GM12892 (cell line): ENCODE measurements around the gene ATG2B.

Experiments
- DNase-seq: peaks from one replicate; pipeline ENCODE4 v3.0.0; 2011; ENCODE audit not compliant: insufficient read length
- FAIRE-seq: peaks from 2 replicates; lab custom pipeline; 2011; peaks lifted over from hg19 to GRCh38; lab: Jason Lieb, UNC
- POLR2A ChIP-seq: IDR thresholded peaks from 2 replicates; pipeline ENCODE4 v1.6.1; 2011; ENCODE audit warnings: low read depth, low read length, control low read depth
- POLR2AphosphoS5 ChIP-seq: IDR thresholded peaks from 2 replicates; pipeline ENCODE4 v1.6.1; 2011; ENCODE audit warnings: low read depth, low read length, control low read depth
- TAF1 ChIP-seq: IDR thresholded peaks from 2 replicates; pipeline ENCODE4 v1.6.1; 2011; ENCODE audit warnings: low read depth, mild to moderate bottlenecking, control low read depth, low read length, borderline replicate concordance

Gene ATG2B

GRCh38 chr14:96394047-96394815 is 31.1 kb upstream of the ATG2B start:
- DNase-seq (no peak), FAIRE-seq (no peak)
- TF ChIP-seq POLR2A (no peak), TAF1 (no peak), POLR2AphosphoS5 (no peak)

GRCh38 chr14:96393071-96393691 is 30.0 kb upstream of the ATG2B start:
- DNase-seq (no peak), FAIRE-seq (no peak)
- TF ChIP-seq POLR2AphosphoS5 (no peak), POLR2A (no peak), TAF1 (no peak)

- TF ChIP-seq POLR2AphosphoS5 = peak; percentile 71
- TF ChIP-seq TAF1 = 0 out of 2 replicates have a peak, but pooled peaks have one; percentile 35
- TF ChIP-seq POLR2A = peak; percentile 78; the same call in 1 of the 2 replicates
- DNase-seq (peak; percentile 81), FAIRE-seq (peak; percentile 99)
Measured at GRCh38 chr14:96391293-96392118, 28.4 kb upstream of the ATG2B start.

GRCh38 chr14:96390965-96391292 is 27.8 kb upstream of the ATG2B start:
- no peak for FAIRE-seq
- DNase-seq = no peak
- no peak for TF ChIP-seq TAF1
- TF ChIP-seq POLR2A = no peak
- TF ChIP-seq POLR2AphosphoS5 = no peak

- TF ChIP-seq POLR2AphosphoS5 (no peak), TAF1 (no peak), POLR2A (no peak)
- no peak for FAIRE-seq
- DNase-seq = no peak
Measured at GRCh38 chr14:96385385-96385784, 22.2 kb upstream of the ATG2B start.

GRCh38 chr14:96384740-96385139 is 21.6 kb upstream of the ATG2B start:
- no peak for FAIRE-seq
- DNase-seq = no peak
- TF ChIP-seq POLR2A (no peak), TAF1 (no peak), POLR2AphosphoS5 (no peak)

GRCh38 chr14:96384053-96384452 is 20.9 kb upstream of the ATG2B start:
- no peak for TF ChIP-seq POLR2AphosphoS5
- TF ChIP-seq POLR2A = no peak
- TF ChIP-seq TAF1 = no peak
- FAIRE-seq (no peak), DNase-seq (no peak)

- FAIRE-seq = no peak
- no peak for DNase-seq
- TF ChIP-seq TAF1 = no peak
- TF ChIP-seq POLR2A = no peak
- TF ChIP-seq POLR2AphosphoS5 = no peak
Measured at GRCh38 chr14:96383445-96383844, 20.3 kb upstream of the ATG2B start.

GRCh38 chr14:96380735-96381134 is 17.6 kb upstream of the ATG2B start:
- DNase-seq = no peak
- TF ChIP-seq POLR2AphosphoS5 (no peak), POLR2A (no peak), TAF1 (no peak)

GRCh38 chr14:96376093-96376492 is 13.0 kb upstream of the ATG2B start:
- FAIRE-seq (no peak), DNase-seq (no peak)
- no peak for TF ChIP-seq TAF1
- TF ChIP-seq POLR2AphosphoS5 = no peak
- TF ChIP-seq POLR2A = no peak

More at GRCh38 chr14:96380735-96381134, 17.6 kb upstream of the ATG2B start:
- peak; percentile 66 for FAIRE-seq

- no peak for FAIRE-seq
- no peak for TF ChIP-seq TAF1
- TF ChIP-seq POLR2A = no peak
- TF ChIP-seq POLR2AphosphoS5 = no peak
- no peak for DNase-seq
Measured at GRCh38 chr14:96373538-96373937, 10.4 kb upstream of the ATG2B start.

- DNase-seq (no peak), FAIRE-seq (no peak)
- TF ChIP-seq POLR2AphosphoS5 (no peak), TAF1 (no peak), POLR2A (no peak)
Measured at GRCh38 chr14:96370528-96370927, 7.4 kb upstream of the ATG2B start.
